Stimulated activated CD4-positive, alpha-beta T cell treated with anti-CD3 and anti-CD28 coated beads, Interleukin-15, amount 100 ng/mL, for 1 hour (primary cell): ENCODE measurements around the gene ZNF319.
A peak's percentile ranks its signal among the peaks of the same experiment; 100 is the strongest.
"Not testable (repeated sequence)": the region's sequence is repeated elsewhere in the genome, so short reads cannot be mapped to it uniquely, and the experiment has no call there.

ENCODE experiments used
- DNase-seq, 2 donors: peaks; one replicate each; pipeline ENCODE4 v3.0.0-alpha.2; 2020; ENCODE audit warnings: low read depth in 1 of 2, low spot score in 1 of 2

The ZNF319 gene

GRCh38 chr16:58022601-58023371 is 22.3 kb upstream of the ZNF319 start:
- no peak for DNase-seq

- DNase-seq = no peak
These were observed 21.4 kb upstream of the ZNF319 start for GRCh38 chr16:58021661-58022551.

GRCh38 chr16:58020628-58021521 is 20.4 kb upstream of the ZNF319 start:
- DNase-seq = peak in 1 of 2 donors; percentile 43

- DNase-seq = no peak
These were observed 19.5 kb upstream of the ZNF319 start for GRCh38 chr16:58019866-58020538.

- DNase-seq = no peak
These were observed 18.3 kb upstream of the ZNF319 start for GRCh38 chr16:58018803-58019202.

- DNase-seq = no peak
These were observed 16.5 kb upstream of the ZNF319 start for GRCh38 chr16:58016840-58017446.

- no peak for DNase-seq
These were observed 12.9 kb upstream of the ZNF319 start for GRCh38 chr16:58013201-58013956.

GRCh38 chr16:58012481-58012880 is 12.0 kb upstream of the ZNF319 start:
- no peak for DNase-seq

- no peak for DNase-seq
These were observed 11.2 kb upstream of the ZNF319 start for GRCh38 chr16:58011652-58012051.

GRCh38 chr16:58010886-58011285 is 10.4 kb upstream of the ZNF319 start:
- DNase-seq = no peak

- no peak for DNase-seq
These were observed 9.5 kb upstream of the ZNF319 start for GRCh38 chr16:58009856-58010416.

GRCh38 chr16:58004736-58005135 is 4.3 kb upstream of the ZNF319 start:
- DNase-seq = not testable (repeated sequence)

GRCh38 chr16:58002936-58003335 is 2.5 kb upstream of the ZNF319 start:
- no peak for DNase-seq

GRCh38 chr16:58002416-58002800 is 1.9 kb upstream of the ZNF319 start:
- no peak for DNase-seq

- no peak for DNase-seq
These were observed 1.4 kb upstream of the ZNF319 start for GRCh38 chr16:58001781-58002415.

- peak; percentile 76 to 82 for DNase-seq
These were observed 519 bp upstream of the ZNF319 start, which contains the start of gene USB1 for GRCh38 chr16:58000706-58001676. TSS of gene USB1 (plus strand) at chr16:58001407. CDS start at chr16:58001484, 77 bp downstream.

GRCh38 chr16:57999366-57999970 is 1.0 kb downstream of the ZNF319 start:
- DNase-seq = no peak
